Pancreas (tissue), 10 donors: ENCODE data around the gene CCDC187. TPM values are rescaled to one million over a fixed set of nuclear protein-coding genes. Genes with fewer than 3 reads are reported as not detected.
"Not testable (repeated sequence)": the region's sequence is repeated elsewhere in the genome, so short reads cannot be mapped to it uniquely, and the experiment has no call there.

Source experiments
- ATAC-seq, 4 donors: fragments of 200-7000 bp; cut with Tn5 transposase; one replicate each; pipeline versions ENCODE4 v1.8.0 to v1.9.1; 2020; ENCODE audit warnings: mild to moderate bottlenecking in 4 of 4, moderate library complexity in 4 of 4
- DNase-seq, 6 donors: peaks; one replicate each; pipeline ENCODE4 v3.0.0-alpha.2; 2020
- FAIRE-seq: peaks from 2 replicates; lab custom pipeline; 2012; peaks lifted over from hg19 to GRCh38; lab: Jason Lieb, UNC
- H3K27ac ChIP-seq, 4 donors: fragments of 200-600 bp; sonication (generic); 1 replicate in 3 of 4; 2 replicates in 1 of 4; pipeline versions ENCODE4 v1.5.0 to v1.8.0; 2020
- H3K27me3 ChIP-seq, 4 donors: fragments of 200-600 bp; one replicate each; pipeline ENCODE4 v1.8.0; 2021
- H3K36me3 ChIP-seq, 3 donors: fragments of 200-600 bp; sonication (generic) in 1 of 3; one replicate each; pipeline versions ENCODE4 v1.5.0 to v1.8.0; 2020 to 2021
- H3K4me1 ChIP-seq, 3 donors: fragments of 200-600 bp; one replicate each; pipeline ENCODE4 v1.8.0; 2021
- H3K4me3 ChIP-seq, 4 donors: fragments of 200-600 bp; sonication (generic) in 2 of 4; one replicate each; pipeline versions ENCODE4 v1.5.0 to v1.8.0; 2020 to 2021
- H3K9me3 ChIP-seq, 4 donors: fragments of 200-600 bp; one replicate each; pipeline ENCODE4 v1.8.0; 2021
- CTCF ChIP-seq, 4 donors: fragments of 200-600 bp; sonication (generic) in 3 of 4; IDR thresholded peaks; one replicate each; pipeline versions ENCODE4 v1.5.0 to v1.8.0; 2021; ENCODE audit warnings: antibody characterized with exemption in 4 of 4
- WGBS, 2 donors: extraction: QIAGEN DNeasy Blood & Tissue Kit; methylation state at CpG; one replicate each; pipeline ENCODE4 v1.1.7; 2013; 5-methylcytosine and 5-hydroxymethylcytosine counted together
- intact Hi-C, 3 donors: fragments of 100-400 bp; cut with DNase I; formaldehyde crosslinking; loops; one replicate each; pipeline versions ENCODE4 v1.11.1 to v1.14.2; 2022
- polyA plus RNA-seq, 2 donors: library from polyadenylated mRNA; stranded (reverse); fragments of 200-250 nt; gene quantifications; one replicate each; pipeline ENCODE4 v1.2.3, GENCODE V29; 2013
- total RNA-seq, 6 donors: library from RNA; stranded (reverse); fragmentation: NEBNext Ultra II Directional in 4 of 6; extraction: Animal tissue kit (Norgen Biotek cat#: 25700) in 4 of 6; gene quantifications; one replicate each; pipeline versions ENCODE4 v1.2.1 to v1.2.4, GENCODE V29; 2021 to 2023
- donor health status: healthy with polysubstance abuse.
- donor health status: DM: no; HTN: no; CAD: no; lungs with moderate emphysema.
- donor health status: DM: no; HTN: no; CAD: no.
- donor health status: control.
- donor health status: control.
- donor health status: Bipolar disorder and iron deficiency.
- donor health status: DM: yes; HTN: yes; CAD: no.
- donor health status: DM: no; HTN: no; CAD: no.
- donor health status: DM: no; HTN: no; CAD: no.
- donor health status: DM: yes; HTN: yes; CAD: no.

CCDC187 gene
- total and polyA plus RNA-seq, 8 donors = 0.14 to 2.6 (median 0.43) TPM

- peaks cover 0 to 5% (median 0%) of the 10 kb centered on the region in 3 donors for H3K4me1 ChIP-seq
- H3K27ac ChIP-seq = no peak overlapping the region
- ATAC-seq (no peak), DNase-seq (peak in 1 of 6 donors; percentile 9), FAIRE-seq (no peak)
- no peaks in the 10 kb centered on the region for H3K27me3 ChIP-seq
- intact Hi-C loops = loop anchor here in 1 of 3 donors (10.0 kb wide), 1 partner anchor 95 kb away; no protein-coding TSS in a partner anchor
- H3K9me3 ChIP-seq = no peaks in the 10 kb centered on the region
- H3K36me3 ChIP-seq = no peaks in the 10 kb centered on the region
- WGBS, 2 donors = 81 to 84% methylated on average over 13 of the region's 13 CpGs
- H3K4me3 ChIP-seq = no peak overlapping the region
- no peak for TF ChIP-seq CTCF (IDR thresholded peaks at IDR 0.05)
Measured at GRCh38 chr9:136270173-136270705, 33.7 kb downstream of the CCDC187 start.

GRCh38 chr9:136268735-136269134, 35.2 kb downstream of the CCDC187 start:
- no peak for TF ChIP-seq CTCF (IDR thresholded peaks at IDR 0.05)
- no peaks in the 10 kb centered on the region for H3K9me3 ChIP-seq
- H3K4me3 ChIP-seq = no peak overlapping the region
- 82 to 83% methylated on average over 6 of the region's 6 CpGs for WGBS, 2 donors
- peaks cover 0 to 5% (median 0%) of the 10 kb centered on the region in 3 donors for H3K4me1 ChIP-seq
- intact Hi-C loops = no loop called here
- FAIRE-seq = no peak
- no peak overlapping the region for H3K27ac ChIP-seq
- ATAC-seq = no peak
- H3K27me3 ChIP-seq = no peaks in the 10 kb centered on the region
- DNase-seq = peak in 1 of 6 donors; percentile 16
- no peaks in the 10 kb centered on the region for H3K36me3 ChIP-seq

- Histone ChIP-seq H3K9me3 (no peaks in the 10 kb centered on the region), H3K4me1 (peaks cover 0 to 5% (median 0%) of the 10 kb centered on the region in 3 donors), H3K4me3 (no peak overlapping the region), H3K27me3 (no peaks in the 10 kb centered on the region), H3K36me3 (no peaks in the 10 kb centered on the region), H3K27ac (no peak overlapping the region)
- intact Hi-C loops = no loop called here
- FAIRE-seq = no peak
- 66 to 69% methylated on average over 6 of the region's 6 CpGs for WGBS, 2 donors
- DNase-seq = peak in 2 of 6 donors; percentile 26 to 44
- ATAC-seq = peak in 2 of 4 donors; percentile 17 to 33
- TF ChIP-seq CTCF (IDR thresholded peaks at IDR 0.05) = no peak
Measured at GRCh38 chr9:136268318-136268717, 35.6 kb downstream of the CCDC187 start.

- H3K4me1 ChIP-seq = peaks cover 0 to 5% (median 0%) of the 10 kb centered on the region in 3 donors
- no peaks in the 10 kb centered on the region for H3K27me3 ChIP-seq
- H3K9me3 ChIP-seq = no peaks in the 10 kb centered on the region
- FAIRE-seq = no peak
- peak; percentile 83 to 97 (median 90) for DNase-seq
- H3K4me3 ChIP-seq = peak overlapping the region in 3 of 4 donors; percentile 12 to 52 (median 21)
- peak overlapping the region in 2 of 4 donors; percentile 1 to 65 for H3K27ac ChIP-seq
- intact Hi-C loops = no loop called here
- TF ChIP-seq CTCF (IDR thresholded peaks at IDR 0.05) = no peak
- 15 to 17% methylated on average over 57 to 60 of the region's 60 CpGs for WGBS, 2 donors
- ATAC-seq = peak; percentile 96 to 99 (median 98)
- no peaks in the 10 kb centered on the region for H3K36me3 ChIP-seq
Measured at GRCh38 chr9:136267261-136268111, 36.4 kb downstream of the CCDC187 start.

GRCh38 chr9:136266641-136267040, 37.3 kb downstream of the CCDC187 start:
- WGBS, 2 donors = 92% methylated on average over 18 of the region's 18 CpGs
- not testable (repeated sequence) for ATAC-seq

More at GRCh38 chr9:136266641-136267040, 37.3 kb downstream of the CCDC187 start:
- H3K9me3 ChIP-seq, H3K36me3 ChIP-seq, intact Hi-C loops, FAIRE-seq, H3K4me1 ChIP-seq, H3K27me3 ChIP-seq: not testable (repeated sequence)
- Histone ChIP-seq H3K27ac (peak overlapping the region in 1 of 4 donors; percentile 65), H3K4me3 (peak overlapping the region in 1 of 4 donors; percentile 52)
- peak in 1 of 6 donors; percentile 29 for DNase-seq
